ENCODE data around the gene ZNF878. TPM values are rescaled to one million over a fixed set of nuclear protein-coding genes. Genes with fewer than 3 reads are reported as not detected.

The ZNF878 gene
- total and polyA plus RNA-seq, 9 of the 15 experiments (the other 6 are each of a cell fraction or from before 2014, with no cell fraction given), result 0.30 to 1.4 (median 0.50) TPM

DNA sequence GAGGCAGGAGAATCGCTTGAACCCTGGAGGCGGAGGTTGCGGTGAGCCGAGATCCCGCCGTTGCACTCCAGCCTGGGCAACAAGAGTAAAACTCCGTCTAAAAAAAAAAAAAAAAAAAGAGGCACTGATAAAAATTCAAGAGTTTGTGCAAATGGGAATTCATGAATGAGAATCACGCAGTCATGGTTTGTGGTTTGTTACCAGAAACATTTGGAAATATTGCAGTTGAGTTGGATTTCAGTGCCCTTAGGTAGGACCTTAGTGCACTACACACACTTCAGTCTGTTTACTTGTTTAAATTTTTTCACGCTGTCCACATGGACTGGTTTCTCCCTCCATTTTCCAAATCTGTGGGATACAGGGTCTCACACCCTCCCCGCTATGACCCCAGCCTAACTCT, 40.2 kb upstream of the ZNF878 start (continued):
- peak in 1 of 2 experiments; percentile 11 for TF ChIP-seq E2F6 (IDR thresholded peaks at IDR 0.05; ENCODE audit: borderline replicate concordance in 1 of 2, extremely low read depth in 1 of 2, insufficient read depth in 1 of 2, insufficient read length in 1 of 2, low read depth in 1 of 2, low read length in 1 of 2, poor library complexity in 1 of 2, severe bottlenecking in 1 of 2)
- TF ChIP-seq ZNF324 (CRISPR knock-in tag; IDR thresholded peaks at IDR 0.05), result no peak
- 0 out of 2 replicates have a peak, but pooled peaks have one; percentile 14 for TF ChIP-seq NFE2 (IDR thresholded peaks at IDR 0.05; ENCODE audit: low read depth)
- TF ChIP-seq DLX4 (CRISPR knock-in tag; IDR thresholded peaks at IDR 0.05), result no peak
- TF ChIP-seq ZBTB40 (IDR thresholded peaks at IDR 0.05), result 0 out of 2 replicates have a peak, but pooled peaks have one; percentile 40
- no peak for TF ChIP-seq ZBTB40 (CRISPR knock-in tag; IDR thresholded peaks at IDR 0.05)
- TF ChIP-seq U2AF2 (optimal IDR thresholded peaks at IDR 0.05; ENCODE audit: low read depth, low read length), result no peak

Measured in K562 (cell line).